ENCODE data around the gene PSMD3.
A peak's percentile ranks its signal among the peaks of the same experiment; 100 is the strongest.

PSMD3 gene

DNA sequence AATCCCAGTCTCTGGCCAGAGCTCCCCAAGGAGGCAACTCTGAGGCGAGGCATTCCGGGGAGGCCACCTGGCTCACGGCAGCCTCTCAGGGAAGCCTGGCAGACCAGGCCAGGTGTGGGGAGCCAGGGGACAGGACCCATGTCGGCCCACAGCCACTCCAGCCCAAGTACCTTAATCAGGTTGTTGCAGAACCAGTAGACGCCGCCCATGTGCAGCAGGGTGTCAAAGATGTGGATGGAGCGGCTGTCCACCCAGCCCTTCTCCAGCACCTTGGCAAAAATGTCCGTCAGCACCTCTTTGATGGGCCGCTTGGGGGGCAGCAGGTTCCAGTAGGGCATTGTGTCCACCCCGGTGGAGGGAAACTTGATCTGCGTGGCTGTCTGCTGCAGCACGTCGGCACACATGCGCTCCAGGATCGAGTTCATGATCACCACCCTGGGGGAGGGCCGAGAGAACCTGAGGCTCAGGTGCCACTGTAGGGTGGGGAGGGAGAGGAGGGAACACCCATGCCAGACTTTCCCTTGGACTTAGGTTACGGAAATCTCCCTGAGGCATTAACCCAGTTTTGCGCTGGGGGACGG lies 42.4 kb downstream of the PSMD3 start:
- H3K9me3 ChIP-seq (ENCODE audit: control insufficient read depth, low read length) = no peaks in the 10 kb centered on the region
- no peak overlapping the region for H3K4me2 ChIP-seq (ENCODE audit: low read length)
- H3K27ac ChIP-seq = no peak overlapping the region
- H3K9ac ChIP-seq = no peak overlapping the region
- peaks cover 17% of the 10 kb centered on the region for H3K4me1 ChIP-seq
- H2AFZ ChIP-seq = no peak overlapping the region
- H3K27me3 ChIP-seq (ENCODE audit: control insufficient read depth, insufficient read depth, low read length) = no peaks in the 10 kb centered on the region
- TF ChIP-seq, protein P1, sequence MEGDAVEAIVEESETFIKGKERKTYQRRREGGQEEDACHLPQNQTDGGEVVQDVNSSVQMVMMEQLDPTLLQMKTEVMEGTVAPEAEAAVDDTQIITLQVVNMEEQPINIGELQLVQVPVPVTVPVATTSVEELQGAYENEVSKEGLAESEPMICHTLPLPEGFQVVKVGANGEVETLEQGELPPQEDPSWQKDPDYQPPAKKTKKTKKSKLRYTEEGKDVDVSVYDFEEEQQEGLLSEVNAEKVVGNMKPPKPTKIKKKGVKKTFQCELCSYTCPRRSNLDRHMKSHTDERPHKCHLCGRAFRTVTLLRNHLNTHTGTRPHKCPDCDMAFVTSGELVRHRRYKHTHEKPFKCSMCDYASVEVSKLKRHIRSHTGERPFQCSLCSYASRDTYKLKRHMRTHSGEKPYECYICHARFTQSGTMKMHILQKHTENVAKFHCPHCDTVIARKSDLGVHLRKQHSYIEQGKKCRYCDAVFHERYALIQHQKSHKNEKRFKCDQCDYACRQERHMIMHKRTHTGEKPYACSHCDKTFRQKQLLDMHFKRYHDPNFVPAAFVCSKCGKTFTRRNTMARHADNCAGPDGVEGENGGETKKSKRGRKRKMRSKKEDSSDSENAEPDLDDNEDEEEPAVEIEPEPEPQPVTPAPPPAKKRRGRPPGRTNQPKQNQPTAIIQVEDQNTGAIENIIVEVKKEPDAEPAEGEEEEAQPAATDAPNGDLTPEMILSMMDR (IDR thresholded peaks at IDR 0.05) = no peak
- H3K79me2 ChIP-seq = no peaks in the 10 kb centered on the region
- H3K4me3 ChIP-seq (ENCODE audit: low read depth, low read length) = no peak overlapping the region
- no peaks in the 10 kb centered on the region for H3K36me3 ChIP-seq (ENCODE audit: control insufficient read depth, insufficient read depth, low read length)

DNA sequence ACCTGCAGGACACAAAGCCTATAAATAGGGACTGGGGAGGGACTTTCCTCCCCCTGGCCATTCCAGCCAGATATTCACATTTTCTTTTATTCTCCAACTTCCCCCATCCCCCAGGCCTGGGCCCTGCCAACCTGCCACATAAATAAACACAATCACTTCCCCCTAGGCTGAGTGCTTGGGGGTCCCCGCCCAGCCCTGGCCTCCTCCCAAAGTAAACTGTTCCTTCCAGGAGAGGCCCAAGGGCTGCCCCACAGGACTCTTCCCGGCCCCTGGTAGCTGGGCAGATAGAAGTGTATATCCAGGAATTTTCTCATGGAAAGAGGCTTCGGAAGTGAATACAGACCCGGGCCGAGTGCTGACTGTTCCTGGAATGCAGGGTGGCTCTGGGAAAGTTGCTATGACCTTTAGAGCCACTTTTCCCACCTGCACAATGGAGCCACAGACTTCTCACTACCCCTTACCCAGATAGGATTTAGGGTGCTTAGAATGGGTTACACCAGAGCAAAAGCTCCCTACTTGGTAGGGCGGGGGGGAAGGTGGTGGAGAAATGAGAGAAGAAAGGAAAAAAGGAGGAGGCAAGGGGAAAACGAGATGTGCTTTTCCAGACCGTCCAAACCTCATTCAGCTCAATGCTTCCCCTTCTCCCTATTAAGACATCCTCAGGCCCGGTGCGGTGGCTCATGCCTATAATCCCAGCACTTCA lies 43.1 kb downstream of the PSMD3 start:
- Histone ChIP-seq H3K4me1 (peaks cover 17% of the 10 kb centered on the region), H3K79me2 (no peaks in the 10 kb centered on the region), H3K27me3 (ENCODE audit: control insufficient read depth, insufficient read depth, low read length) (no peaks in the 10 kb centered on the region), H3K27ac (no peak overlapping the region), H3K4me3 (ENCODE audit: low read depth, low read length) (no peak overlapping the region), H3K9ac (no peak overlapping the region), H3K9me3 (ENCODE audit: control insufficient read depth, low read length) (no peaks in the 10 kb centered on the region), H3K36me3 (ENCODE audit: control insufficient read depth, insufficient read depth, low read length) (no peaks in the 10 kb centered on the region), H3K4me2 (ENCODE audit: low read length) (no peak overlapping the region), H2AFZ (no peak overlapping the region)
- TF ChIP-seq, protein P1 (IDR thresholded peaks at IDR 0.05) = no peak

DNA sequence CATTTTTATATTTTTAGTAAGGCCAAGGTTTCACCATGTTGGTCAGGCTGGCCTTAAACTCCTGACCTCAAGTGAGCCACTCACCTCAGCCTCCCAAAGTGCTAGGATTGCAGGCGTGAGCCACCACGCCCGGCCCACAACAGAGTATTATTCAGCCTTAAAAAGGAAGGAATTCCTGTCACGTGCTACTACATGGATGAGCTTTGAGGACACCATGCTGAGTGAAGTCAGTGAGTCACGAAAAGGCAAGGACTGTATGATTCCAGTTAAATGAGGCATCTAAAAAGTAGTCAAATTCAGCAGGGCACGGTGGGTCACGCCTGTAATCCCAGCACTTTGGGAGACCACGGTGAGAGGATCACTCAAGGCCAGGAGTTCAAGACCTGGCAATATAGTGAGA lies 44.3 kb downstream of the PSMD3 start:
- H3K9me3 ChIP-seq (ENCODE audit: control insufficient read depth, low read length) = no peaks in the 10 kb centered on the region
- no peak overlapping the region for H3K4me3 ChIP-seq (ENCODE audit: low read depth, low read length)
- no peaks in the 10 kb centered on the region for H3K36me3 ChIP-seq (ENCODE audit: control insufficient read depth, insufficient read depth, low read length)
- H3K9ac ChIP-seq = no peak overlapping the region
- no peaks in the 10 kb centered on the region for H3K79me2 ChIP-seq
- H3K27me3 ChIP-seq (ENCODE audit: control insufficient read depth, insufficient read depth, low read length) = no peaks in the 10 kb centered on the region
- no peak overlapping the region for H3K27ac ChIP-seq
- H3K4me1 ChIP-seq = peaks cover 17% of the 10 kb centered on the region
- TF ChIP-seq, protein P1 (IDR thresholded peaks at IDR 0.05) = no peak
- no peak overlapping the region for H3K4me2 ChIP-seq (ENCODE audit: low read length)
- H2AFZ ChIP-seq = no peak overlapping the region

DNA sequence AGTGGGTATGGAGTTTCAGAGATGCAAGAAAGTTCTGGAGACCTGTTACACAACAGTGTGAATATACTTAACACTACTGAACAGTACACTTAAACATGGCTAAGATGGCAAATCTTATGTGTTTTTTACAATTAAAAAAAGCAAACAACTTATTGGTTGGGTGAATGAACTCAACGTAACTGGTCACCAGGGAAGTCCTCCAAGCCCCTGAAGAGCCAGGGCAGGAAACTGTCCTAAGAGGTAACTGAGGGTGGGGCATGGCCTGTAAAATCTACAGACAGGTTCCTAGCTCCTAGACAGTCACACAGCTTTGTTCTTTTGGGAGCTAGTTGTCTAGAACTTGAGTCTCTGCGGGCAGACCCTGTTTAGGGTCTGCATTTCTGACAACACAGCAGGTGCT lies 45.0 kb downstream of the PSMD3 start:
- Histone ChIP-seq H3K9me3 (ENCODE audit: control insufficient read depth, low read length) (no peaks in the 10 kb centered on the region), H3K79me2 (no peaks in the 10 kb centered on the region), H3K27me3 (ENCODE audit: control insufficient read depth, insufficient read depth, low read length) (no peaks in the 10 kb centered on the region), H3K4me3 (ENCODE audit: low read depth, low read length) (no peak overlapping the region), H3K4me1 (peaks cover 17% of the 10 kb centered on the region), H3K9ac (no peak overlapping the region), H3K4me2 (ENCODE audit: low read length) (peak overlapping the region; percentile 37), H3K27ac (peak overlapping the region; percentile 88), H3K36me3 (ENCODE audit: control insufficient read depth, insufficient read depth, low read length) (no peaks in the 10 kb centered on the region), H2AFZ (peak overlapping the region; percentile 16)
- TF ChIP-seq, protein P1 (IDR thresholded peaks at IDR 0.05) = no peak

All from parathyroid adenoma (tissue), 2 donors.